GM12873 (cell line): ENCODE measurements around the gene OAF.
A peak's percentile ranks its signal among the peaks of the same experiment; 100 is the strongest.

ENCODE experiments used
- TF ChIP-seq, protein P1 (sequence below): IDR thresholded peaks from 2 replicates; pipeline ENCODE4 v1.5.1; 2012; ENCODE audit warnings: low read depth, mild to moderate bottlenecking, moderate library complexity, low read length, control low read depth; ENCODE audit not compliant: insufficient read depth; ENCODE audit errors: missing control alignments

OAF gene

DNA sequence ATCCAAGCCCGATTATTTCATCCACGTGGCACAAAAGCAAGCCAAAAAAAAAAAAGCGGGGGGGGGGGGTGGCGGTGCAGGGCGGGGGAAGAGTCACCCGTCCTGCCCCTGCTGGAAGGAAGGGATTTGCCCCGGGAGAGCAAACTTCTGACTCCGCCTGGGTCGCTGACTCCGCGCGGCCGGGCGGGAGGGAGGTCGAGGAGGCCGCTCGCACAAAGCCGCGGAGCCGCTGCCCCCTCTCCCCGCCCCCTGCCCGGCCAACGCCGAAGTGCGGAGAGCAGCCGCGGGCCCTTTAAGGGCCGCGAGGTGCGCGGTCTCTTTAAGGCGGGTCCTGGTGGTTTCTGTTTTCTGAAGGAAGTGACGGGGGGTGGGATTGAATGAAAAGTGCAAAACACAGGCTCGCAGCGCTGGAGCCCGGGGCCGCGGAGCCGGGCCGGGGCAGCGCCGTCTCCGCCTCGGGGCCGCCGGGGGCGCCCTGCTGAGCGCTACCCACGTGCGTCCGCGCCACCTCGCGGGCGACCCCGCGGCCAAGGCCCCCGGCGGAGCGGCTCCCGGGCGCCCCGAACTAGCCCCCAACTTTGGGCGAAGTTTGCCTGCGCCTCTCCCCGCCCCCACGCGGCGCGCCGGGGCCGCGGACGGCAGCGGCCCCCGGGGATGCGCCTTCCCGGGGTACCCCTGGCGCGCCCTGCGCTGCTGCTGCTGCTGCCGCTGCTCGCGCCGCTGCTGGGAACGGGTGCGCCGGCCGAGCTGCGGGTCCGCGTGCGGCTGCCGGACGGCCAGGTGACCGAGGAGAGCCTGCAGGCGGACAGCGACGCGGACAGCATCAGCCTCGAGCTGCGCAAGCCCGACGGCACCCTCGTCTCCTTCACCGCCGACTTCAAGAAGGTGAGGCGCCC is at the start of gene OAF:
OAF (plus strand) TSS at position 407 of the 896 bp plus-strand sequence; CDS start at position 655, 248 bp downstream.
- TF ChIP-seq, protein P1, sequence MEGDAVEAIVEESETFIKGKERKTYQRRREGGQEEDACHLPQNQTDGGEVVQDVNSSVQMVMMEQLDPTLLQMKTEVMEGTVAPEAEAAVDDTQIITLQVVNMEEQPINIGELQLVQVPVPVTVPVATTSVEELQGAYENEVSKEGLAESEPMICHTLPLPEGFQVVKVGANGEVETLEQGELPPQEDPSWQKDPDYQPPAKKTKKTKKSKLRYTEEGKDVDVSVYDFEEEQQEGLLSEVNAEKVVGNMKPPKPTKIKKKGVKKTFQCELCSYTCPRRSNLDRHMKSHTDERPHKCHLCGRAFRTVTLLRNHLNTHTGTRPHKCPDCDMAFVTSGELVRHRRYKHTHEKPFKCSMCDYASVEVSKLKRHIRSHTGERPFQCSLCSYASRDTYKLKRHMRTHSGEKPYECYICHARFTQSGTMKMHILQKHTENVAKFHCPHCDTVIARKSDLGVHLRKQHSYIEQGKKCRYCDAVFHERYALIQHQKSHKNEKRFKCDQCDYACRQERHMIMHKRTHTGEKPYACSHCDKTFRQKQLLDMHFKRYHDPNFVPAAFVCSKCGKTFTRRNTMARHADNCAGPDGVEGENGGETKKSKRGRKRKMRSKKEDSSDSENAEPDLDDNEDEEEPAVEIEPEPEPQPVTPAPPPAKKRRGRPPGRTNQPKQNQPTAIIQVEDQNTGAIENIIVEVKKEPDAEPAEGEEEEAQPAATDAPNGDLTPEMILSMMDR, result peak; percentile 15

DNA sequence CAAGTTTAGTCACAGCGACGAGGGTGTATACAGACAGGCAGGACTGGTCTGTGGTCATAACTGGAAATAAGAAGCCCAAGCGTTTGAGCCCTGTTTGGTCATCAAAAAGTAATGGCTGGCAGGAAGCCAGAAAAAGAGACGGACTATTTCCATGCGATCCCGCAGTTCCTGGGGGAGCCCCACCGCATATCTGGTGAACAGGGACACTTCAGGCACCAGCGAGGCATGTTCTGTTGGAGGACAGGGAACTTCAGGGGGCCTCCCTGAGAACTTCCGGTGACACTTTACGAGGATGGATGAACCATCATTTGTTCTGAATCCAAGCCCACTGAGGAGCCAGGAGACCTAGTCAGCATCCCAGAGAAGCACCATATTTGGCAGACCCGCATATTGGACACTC is 43.2 kb upstream of the OAF start:
- TF ChIP-seq, protein P1, result no peak

DNA sequence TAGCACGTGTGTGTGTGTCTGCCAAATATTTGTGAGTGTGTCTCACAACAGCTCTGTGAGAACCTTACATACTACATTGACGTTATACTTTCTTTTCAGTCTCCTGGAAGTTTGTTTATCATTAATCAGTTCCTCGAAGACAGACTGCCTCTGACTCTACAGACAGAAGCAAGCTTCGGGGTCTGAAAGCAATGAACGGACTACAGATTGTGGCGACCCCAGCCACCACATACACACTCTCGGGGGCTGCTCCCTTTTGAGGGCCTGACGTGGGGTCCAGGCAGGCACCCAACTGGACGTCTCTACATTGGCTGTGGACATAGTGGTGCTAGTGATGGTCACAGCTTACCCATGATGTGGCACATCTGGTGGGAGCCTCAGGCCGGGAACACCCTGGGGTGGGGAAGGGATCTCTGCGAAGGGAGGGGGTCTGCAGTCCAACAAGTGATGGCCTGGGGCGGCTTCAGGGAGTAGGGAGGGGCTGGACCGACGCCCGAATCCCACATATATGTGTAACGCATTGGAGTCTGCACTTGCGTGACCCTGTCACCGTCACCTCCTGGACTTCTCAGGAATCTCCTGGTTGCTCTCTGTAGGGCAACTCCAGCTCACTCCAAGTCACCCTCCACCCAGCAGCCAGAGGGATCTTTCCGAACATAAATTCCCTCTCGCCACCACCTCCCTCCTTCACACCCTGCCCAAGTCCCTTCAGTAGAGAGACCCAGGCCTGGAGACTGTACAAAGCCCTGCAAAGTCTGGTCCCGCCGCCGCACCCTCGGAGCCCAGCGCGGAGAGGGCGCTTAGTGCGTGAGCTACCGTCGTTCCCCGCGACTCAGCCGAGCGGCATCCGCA is 42.5 kb upstream of the OAF start:
- TF ChIP-seq, protein P1, result no peak

DNA sequence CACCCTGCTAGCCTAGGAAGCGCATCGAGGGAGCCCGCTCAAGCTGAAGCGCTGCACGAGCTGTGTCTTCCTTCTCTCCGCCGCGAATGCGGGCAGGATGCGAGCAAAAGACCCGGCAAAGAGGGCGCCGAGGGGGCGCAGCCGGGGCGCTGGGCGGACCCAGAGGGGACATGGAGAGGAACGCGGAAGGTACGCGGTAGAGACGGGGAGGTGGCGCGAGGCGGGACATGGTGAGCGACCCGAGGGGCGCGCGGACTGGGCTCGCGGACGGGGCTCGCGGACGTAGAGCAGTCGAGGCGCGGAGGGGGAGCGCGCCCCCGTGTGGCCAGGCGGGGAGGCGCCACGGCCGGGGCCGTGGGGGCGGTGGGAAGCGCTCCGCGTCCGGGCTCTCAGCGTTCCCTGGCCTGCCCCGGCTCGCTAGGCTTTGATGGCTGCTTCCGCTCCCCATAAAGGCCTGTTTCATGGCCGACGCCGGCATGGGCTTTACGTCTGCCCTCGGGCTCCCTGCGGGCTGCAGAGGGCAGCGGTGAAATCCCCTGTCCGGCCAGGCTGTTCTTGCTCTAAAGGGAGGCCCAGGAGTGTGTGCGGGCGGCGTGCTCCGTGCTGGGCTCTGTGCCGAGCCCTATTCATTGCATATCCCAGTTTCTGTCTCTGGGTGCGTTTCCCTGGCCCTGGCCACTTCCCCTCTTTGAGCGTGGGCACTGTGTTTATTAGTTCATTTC is 41.7 kb upstream of the OAF start:
- TF ChIP-seq, protein P1, result peak; percentile 74

DNA sequence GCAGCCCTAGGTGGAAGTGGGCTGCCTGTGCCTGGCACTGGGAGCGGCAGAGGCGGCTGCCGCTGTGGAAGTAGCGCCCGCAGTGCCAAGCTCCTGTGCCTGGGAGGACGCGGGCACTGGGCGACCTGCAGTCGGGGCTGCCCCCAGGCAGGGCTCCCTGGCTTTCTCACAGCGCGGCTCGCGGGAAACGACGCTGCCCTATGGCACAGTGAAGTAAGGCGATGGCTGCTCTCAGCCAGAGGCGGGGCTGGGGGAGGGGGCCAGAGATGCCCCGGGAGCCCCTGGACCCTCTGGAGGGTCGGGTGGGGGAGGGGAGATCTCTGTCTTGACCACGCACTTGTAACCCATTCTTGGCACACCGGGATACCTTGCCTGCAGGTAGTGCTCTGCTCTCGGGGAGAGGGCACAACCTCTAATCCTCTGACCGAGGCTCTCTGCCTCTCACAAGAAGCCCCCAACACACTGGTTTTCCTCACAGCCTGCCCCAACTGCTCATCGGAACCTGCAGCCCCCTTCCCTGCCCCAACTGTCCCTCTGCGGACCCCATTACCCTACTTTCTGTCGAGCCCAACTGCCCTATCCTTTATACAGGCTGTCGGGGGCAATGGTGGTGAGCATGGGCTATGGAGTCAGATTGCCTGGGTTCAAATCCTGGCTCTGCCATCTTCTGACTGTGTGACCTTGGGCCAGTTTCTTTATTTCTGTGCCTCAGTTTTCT is 40.7 kb upstream of the OAF start:
- TF ChIP-seq, protein P1, result no peak

DNA sequence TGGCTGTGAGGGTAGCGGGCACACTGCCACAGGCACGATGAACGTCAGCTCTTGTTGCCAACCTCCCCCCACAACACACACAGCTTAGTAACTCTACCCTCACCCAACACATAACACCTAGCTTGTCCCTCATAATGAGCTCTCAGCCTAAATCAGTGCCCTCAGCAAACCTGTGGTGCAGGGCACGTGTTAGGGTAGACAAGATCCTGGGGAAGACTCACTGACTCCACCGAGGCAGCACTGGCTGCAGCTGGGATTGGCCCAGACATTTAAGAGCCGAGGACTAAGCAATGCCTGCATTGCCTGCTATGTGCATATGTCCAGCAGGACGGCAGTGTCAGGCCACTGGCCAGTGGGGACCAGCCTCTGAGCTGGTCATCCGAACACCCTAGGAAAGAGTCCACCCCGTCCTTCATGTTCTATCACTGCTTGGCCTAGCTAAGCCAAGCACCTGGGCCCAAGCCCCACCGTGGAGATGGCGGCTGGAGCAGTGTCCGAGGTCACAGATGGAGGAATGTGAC is 40.0 kb upstream of the OAF start:
- TF ChIP-seq, protein P1, result no peak
